ENCODE results near the gene RILPL1.
"Not testable (repeated sequence)": the region's sequence is repeated elsewhere in the genome, so short reads cannot be mapped to it uniquely, and the experiment has no call there.

Gene RILPL1

DNA sequence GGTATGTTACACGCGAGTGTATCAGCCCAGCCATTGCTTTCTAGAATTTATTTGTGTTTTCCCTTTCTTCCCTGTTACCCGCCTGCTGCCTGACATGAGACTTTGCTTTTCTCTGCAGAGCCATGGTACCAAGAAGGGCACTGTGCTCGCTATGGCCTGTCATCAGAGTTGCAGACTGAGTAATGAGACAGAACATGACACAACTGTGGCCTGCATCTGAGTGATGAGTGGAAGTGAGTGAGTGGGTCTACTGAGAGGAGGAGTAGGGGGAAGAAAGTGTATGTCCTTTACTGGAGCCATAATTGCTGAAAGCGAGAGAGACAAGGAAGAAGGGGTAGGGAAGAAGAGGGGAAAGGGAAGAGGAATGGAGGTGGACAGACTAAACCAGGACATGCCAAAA lies 2.9 kb downstream of the RILPL1 start:
- no peak for DNase-seq (ENCODE audit: low spot score)

DNA sequence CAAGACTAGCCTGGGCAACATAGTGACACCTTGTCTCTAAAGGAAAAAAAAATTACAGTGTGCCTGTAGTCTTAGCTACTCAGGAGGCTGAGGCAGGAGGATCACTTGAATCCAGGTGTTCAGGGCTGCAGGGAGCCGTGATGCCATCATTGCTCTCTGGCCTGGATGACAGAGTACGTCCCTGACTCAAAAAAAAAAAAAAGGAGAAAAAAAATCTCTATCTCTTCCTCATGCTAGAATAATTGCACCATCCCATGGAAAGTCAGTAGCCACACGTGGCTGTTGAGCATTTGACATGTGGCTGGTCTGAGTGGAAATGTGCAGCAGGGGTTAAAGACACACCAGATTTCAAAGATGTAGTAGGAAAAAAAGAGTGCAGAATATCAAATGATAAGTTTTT lies 3.8 kb downstream of the RILPL1 start:
- DNase-seq (ENCODE audit: low spot score): no peak

DNA sequence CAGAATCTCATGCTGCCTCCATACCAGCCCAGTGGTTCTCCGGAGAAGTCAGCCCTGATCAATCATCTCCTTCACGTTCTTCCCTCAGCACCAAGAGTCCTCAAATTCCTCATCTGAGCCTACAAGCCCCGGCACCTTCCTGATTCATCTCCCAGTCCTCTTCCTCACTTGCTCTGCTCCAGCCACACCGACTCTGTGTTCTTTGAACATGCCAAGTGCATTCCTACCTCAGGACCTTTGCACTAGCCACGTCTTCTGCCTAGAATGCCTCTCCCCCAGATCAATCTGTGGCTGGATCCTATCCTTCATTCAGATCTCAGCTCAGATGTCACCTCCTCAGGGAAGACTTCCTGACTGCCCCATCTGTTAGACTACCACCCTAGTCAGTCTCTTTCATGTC lies 4.7 kb downstream of the RILPL1 start:
- no peak for DNase-seq (ENCODE audit: low spot score)

GRCh38 chr12:123526542-123527080 lies 6.9 kb downstream of the RILPL1 start:
- DNase-seq (ENCODE audit: low spot score): no peak

DNA sequence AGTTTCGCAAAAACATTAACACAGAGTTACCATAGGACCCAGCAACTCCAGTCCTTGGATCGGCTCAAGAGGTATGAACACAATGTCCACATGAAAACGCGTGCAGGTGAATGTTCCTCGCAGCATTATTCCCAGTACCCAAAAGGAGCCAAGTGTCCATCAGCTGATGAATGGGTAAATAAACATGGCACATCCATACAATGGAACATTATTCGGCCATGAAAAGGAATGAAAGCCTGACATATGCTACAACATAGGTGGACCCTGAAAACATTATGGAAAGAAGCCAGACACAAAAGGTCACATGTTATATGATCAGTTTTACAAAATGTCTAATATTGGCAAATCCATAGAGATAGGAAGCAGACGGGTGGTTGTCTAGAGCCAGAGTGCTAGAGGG lies 9.1 kb downstream of the RILPL1 start:
- DNase-seq (ENCODE audit: low spot score): no peak

DNA sequence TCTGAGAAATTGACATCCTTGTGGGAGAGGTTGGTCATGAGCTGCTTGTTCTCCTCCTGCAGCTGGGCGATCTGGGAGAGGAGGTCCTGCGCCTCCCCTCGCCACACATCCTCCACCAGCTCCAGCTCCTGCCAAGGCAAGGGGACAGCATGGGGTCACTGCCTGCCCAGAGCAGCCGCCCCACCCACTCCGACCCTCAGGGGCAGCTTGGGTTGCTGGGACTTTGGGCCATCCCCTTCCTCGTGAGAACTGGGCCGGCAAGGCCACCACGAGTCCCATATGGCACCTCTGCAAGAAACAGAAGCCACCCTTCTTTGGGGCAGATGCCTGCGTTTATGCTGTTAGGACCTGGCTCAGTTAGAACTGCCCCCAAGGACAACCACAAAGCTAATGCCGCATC lies 10.0 kb downstream of the RILPL1 start:
- DNase-seq (ENCODE audit: low spot score): no peak

DNA sequence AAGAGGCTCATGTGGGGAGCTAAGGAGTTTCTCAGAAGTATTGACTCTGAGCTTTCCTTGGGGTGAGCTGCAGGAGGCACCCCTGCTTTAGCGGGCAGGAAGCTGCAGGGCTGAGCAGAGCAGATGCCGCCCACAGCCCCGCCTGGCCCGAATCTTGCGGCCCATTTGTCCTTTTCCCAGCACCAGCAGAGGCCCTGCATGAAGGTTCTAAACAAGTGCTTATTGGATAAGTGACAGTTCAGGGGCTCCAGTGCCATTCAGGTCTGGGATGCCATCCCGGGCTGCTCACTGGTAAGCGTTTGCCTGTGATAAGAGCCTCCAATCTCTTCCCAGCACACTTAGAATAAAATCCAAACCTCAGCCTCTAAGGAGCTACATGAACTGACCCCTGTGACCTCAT lies 11.4 kb downstream of the RILPL1 start:
- no peak for DNase-seq (ENCODE audit: low spot score)

DNA sequence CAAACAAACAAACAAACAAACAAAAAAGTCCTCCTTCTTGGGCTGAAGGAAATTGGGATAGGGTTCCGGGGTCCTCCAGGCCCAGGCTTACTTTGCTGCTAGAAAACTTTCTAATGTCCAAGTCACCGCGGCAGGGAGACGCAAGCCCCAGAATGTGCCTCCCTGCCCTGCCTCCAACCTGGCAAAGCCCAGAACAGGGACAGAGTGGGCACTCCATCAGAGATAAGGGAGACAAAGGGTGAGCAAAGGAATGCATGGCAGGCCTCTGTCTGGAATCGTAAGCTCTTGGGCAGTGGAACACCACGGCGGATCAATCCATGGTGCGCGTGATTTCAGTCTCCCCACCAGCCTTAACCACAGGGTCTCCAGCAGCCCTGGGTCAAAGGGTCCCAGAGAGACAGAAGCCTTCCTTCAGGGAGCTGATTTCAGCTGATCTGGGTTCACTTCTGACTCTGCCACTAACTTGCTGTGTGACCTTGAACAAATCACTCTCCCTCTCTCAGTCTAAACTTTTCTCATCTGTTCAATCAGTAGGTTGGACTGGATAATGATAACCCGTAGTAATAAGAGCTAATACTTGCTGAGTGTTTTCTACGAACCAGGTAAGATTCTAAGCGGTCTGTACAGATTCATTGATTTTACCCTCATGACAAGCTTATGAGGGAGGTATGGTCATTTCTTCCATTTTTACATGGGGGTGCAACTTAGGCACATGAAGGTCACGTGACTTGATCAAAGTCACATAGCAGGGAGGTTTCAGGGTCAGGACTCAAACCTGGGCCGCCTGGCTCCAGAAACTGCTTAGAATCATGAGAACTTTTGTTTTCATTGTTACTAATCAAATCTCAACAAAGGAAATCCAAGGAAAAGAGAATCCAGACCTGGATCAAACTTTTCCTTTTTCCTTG lies 12.7 kb downstream of the RILPL1 start:
- DNase-seq (ENCODE audit: low spot score): no peak

DNA sequence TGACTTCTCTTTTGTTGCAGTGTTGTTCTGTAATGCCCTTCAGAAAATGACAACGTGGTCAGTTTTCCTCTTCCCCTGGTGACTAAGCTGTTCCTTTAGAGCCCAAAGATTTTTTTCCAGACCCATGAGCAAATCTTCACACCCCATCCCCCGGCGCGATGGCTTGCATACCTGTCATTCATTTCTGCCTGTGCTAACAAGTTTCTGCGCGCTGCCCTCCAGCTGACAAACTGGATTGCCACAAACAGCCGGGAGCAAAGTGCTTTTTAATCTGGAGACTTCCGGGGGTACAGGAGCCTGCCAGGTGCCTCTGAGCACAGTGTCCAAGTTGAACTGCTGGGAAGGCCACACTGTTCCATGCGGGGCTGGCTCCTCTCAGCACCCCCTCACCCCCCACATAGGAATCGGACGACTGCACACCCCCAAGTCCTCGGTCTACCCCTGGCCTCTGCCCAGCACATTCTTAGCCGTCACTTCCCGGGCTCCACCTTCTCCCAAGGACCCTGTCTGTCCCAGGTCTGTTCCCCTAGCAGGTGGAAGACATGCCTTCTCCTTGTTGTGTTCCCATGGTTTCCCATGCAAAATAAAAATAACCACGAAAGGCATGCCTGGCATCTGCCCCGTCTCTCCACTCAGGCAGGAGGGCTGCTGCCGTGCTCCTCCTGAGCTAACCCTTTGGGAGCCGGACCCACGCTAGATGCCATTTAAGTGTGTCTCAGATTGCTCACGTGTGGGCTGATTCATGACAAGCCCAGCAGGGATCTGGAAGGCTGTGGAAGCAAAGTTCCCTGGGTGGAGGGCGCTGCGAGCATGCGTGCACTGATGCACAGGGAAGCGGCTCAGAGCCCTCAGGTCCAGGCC lies 14.1 kb downstream of the RILPL1 start:
- DNase-seq (ENCODE audit: low spot score): peak; percentile 63

DNA sequence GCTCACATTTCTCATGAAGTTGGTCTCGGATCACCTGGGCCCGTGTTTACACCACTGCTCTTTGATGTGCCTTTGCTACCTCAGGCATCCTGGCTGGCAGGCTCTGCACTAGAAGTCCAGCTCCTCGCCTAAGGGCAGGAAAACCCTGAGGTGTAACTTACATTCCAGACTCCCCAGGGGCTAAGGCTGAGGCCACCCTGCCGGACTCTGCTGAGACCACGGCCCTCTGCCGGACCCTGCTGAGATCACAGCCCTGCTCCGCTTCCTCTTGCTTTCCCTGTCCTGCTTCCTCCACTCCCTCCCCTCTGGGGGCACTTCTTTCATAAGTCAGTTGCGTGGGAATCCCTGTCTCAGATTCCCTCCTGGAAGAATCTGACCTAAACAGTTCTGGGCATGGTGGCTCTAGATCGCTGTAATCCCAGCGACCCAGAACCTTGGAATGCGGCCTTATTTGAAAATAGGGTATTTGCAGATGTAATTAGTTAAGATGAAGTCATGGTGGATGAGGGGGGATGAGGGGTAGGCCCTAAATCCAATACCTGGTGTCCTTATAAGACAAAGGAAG lies 17.2 kb downstream of the RILPL1 start:
- no peak for DNase-seq (ENCODE audit: low spot score)

GRCh38 chr12:123514582-123515221 lies 18.8 kb downstream of the RILPL1 start:
- DNase-seq (ENCODE audit: low spot score): not testable (repeated sequence)

- no peak for DNase-seq (ENCODE audit: low spot score)
Observed at GRCh38 chr12:123513805-123514204, 19.7 kb downstream of the RILPL1 start.

DNA sequence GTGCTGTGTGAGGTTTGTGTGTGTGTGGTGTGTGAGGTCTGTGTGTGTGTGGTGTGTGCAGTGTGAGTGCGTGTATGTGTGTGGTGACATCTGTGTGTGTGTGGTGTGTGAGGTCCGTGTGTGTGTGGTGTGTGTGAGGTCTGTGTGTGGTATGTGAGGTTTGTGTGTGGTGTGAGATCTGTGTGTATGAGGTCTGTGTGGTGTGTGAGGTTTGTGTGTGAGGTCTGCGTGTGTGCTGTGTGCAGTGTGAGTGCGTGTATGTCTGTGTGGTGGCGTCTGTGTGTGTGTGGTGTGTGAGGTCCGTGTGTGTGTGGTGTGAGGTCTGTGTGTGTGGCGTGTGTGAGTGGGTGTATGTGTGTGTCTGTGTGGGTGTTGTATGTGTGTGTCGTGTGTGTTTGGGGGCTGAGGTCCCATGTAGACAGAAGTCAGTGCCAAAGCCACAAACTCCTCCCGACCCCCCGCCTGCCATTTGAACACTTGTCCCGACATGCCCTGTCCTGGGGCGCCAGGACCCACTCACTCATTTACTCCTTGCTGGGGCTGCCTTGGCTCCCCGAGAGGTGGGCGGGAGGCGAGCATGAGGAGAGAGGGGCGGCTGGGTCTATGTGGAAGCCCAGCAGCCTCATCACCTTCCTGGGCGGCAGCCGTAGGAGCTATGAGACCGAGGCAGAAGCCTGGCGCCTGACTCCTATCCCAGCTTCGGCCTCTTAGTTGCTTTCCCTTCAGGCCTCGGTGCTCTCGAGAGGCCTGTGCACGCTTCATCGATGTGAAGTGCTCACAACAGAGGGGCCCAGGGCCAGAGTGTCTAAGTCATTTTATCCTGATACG lies 20.5 kb downstream of the RILPL1 start:
- DNase-seq (ENCODE audit: low spot score): no peak

GRCh38 chr12:123506843-123507236 lies 26.7 kb downstream of the RILPL1 start:
- no peak for DNase-seq (ENCODE audit: low spot score)

DNA sequence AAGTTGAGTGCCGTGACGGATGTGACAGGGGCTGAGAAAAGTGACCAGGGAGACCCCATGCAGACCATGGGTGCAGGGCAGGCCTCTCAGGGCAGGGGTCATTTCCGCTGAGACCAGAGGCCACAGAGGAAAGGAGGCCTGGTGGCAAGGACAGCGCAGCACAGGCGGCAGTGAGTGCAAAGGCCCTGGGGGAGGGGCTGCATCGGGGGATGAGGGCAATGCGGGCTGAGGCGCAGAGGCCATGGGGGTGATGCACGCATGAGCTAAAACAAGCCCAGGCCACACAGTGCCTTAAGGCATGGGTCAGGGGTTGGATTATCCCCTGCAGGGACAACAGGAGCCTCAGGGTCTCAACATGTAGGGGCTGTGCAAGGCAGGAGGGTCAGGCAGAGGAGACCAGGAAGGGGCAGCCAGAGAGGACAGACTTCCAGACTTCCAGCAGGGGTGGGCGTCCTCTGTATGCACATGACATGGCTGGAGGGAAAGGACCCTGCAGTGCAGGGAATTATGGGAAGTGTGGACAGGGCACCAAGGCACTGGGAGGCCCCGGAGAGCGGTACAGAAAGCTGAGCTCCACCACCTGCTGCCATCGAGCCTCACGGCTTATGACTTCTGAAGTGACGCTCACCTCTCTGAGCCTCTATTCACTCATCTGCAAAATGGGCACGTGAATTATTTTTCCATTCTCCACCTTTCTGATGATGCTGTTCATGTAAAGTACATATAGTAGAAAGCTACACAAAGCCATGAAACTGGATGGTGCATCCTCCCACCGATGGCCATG lies 27.3 kb downstream of the RILPL1 start:
- no peak for DNase-seq (ENCODE audit: low spot score)

DNA sequence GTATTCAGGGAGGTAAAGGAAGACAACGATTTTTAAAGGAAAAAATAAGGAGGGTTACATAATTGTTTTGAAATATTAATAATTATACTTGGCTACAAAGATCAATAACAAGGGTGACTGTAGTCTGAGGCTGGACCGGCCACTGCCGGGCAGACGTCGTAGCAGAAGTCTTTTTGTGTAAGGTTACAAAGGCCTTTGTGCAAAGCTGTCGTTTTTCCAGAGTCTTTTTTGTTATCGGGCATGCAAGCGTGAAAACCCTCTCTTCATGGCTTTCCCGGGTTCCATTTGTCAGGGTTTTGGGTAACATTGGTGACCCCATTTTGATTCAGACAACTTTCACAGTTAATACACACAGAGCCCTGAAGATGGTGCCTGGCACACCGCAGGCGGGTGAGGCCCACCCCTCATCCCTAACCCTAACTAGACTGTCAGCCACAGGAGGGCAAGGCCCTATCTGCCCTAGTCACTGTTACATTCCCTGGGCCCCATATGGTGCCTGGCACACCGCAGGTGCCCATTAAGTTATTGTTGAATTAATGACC lies 31.3 kb downstream of the RILPL1 start:
- DNase-seq (ENCODE audit: low spot score): no peak

- no peak for DNase-seq (ENCODE audit: low spot score)
Observed at GRCh38 chr12:123499332-123499731, 34.2 kb downstream of the RILPL1 start.

DNA sequence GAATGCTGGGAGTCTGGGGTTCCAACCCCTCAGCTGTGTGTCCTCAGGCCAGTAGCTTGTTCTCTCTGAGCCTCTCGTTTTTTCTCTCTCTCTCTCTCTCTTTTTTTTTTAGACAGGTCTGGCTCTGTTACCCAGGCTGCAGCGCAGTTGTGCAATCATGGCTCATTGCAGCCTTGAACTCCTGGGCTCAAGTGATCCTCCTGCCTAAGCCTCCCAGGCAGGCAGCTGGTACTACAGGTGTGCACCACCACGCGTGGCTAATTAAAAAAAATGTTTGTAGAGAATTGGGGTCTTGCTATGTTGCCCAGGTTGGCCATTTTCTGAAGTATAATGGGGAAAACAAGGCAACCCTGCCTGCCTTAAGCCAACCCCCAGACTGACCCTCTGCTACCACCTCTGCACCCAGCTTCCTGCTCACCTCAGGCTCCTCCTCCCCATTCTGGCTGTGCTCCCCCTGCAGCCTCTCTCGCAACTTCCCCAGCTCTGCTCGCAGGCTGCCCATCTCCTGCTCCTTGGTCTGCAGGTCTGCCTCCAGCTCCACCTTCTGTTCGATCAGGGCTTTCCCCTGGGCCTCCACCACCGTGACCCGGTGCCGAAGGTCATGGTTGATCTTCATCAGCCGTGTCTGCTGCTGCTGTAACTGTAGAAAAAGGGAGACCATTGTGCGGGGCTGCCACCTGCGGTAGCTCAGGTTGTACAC lies 35.2 kb downstream of the RILPL1 start:
- no peak for DNase-seq (ENCODE audit: low spot score)

DNA sequence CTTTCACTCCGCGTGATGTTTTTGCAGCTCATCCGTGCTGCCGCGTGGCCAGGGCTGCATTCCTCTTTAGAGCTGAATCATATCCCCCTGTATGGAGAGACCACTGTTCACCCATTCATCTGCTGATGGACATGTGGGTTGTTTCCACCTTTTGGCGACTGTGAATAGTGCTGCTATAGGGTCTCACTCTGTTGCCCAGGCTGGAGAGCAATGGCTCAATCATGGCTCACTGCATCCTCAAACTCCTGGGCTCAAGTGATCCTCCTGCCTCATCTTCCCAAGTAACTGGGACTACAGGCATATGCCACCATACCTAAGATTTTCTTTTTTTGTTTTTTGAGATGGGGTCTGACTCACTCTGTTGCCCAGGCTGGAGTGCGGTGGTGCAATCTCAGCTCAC lies 36.5 kb downstream of the RILPL1 start:
- DNase-seq (ENCODE audit: low spot score): no peak

Data from hepatic stellate cell (primary cell).